Activated CD8-positive, alpha-beta memory T cell treated with anti-CD3 and anti-CD28 coated beads, Interleukin-2, amount 50 U/mL, for 4 hours (primary cell): Measurements from ENCODE around the gene KRT2.
A peak's percentile ranks its signal among the peaks of the same experiment; 100 is the strongest.

Experiments used
- DNase-seq: peaks from one replicate; pipeline ENCODE4 v3.0.0-alpha.2; 2020

The KRT2 gene

DNA sequence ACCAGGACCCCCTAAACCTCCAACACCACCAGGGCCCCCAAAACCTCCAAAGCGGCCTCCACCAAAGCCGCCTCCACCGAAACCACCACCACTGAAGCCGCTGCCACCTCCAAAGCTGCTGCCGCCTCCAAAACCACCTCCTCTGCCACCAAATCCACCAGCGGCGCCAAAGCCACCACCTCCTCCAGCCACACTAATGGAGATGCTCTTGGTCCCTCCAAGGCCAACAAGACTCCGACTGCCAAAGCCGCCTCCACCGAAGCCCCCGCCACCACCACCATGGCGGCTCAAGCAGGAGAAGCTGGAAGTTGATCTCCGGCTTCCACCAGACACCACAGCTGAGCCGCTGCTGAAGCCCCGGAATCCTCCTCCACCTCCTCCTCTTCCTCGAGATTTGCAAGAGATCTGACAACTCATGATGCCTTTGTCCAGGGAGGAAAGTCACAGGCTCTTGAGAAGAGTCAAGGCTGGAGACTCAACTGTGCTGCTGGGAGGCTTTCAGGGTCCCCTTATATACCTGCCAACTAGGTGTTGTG lies at the start of gene KRT2:
KRT2 (minus strand) TSS at position 486 of the 536 bp plus-strand sequence; CDS start at position 417, 69 bp downstream.
- no peak for DNase-seq

DNA sequence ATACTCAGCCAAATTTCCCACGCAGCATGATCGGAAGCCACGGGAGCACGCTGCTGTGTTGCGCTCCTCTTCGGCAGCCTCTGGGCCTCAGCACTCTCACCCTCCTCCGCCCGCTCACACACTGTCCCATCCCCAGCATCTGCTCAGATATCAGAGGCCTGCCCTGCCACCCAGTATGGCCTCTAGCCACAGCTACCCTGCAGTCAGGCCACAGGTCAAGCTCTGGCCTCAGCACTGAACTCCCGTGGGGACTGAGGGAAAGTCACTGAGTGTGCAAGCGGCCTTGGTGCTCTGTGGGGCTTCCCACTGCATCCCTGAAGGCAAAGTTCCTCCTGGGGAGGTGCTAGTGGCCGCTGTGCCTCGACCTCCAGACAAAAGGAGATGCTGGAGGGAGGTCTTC lies 49.3 kb upstream of the KRT2 start:
- DNase-seq, result no peak

DNA sequence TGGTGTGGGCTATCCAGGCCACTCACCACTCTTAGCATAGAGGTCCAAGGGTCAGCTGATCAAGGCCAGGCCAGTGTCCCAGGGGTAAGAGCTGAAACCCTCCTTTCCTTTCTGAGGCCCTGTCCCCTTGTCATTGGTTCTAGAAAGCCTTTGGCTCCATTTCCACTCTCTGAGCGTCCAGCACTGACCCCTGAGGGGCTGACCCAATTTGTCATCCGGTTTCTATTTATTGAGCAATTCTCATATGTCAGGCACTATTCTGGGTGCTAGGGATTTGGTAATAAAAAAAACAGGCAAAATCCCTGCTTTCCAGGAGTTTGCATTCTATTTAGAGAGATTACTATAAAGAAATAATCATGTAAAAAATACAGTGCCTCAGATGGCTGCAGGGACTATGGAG lies 47.9 kb upstream of the KRT2 start:
- DNase-seq, result no peak

DNA sequence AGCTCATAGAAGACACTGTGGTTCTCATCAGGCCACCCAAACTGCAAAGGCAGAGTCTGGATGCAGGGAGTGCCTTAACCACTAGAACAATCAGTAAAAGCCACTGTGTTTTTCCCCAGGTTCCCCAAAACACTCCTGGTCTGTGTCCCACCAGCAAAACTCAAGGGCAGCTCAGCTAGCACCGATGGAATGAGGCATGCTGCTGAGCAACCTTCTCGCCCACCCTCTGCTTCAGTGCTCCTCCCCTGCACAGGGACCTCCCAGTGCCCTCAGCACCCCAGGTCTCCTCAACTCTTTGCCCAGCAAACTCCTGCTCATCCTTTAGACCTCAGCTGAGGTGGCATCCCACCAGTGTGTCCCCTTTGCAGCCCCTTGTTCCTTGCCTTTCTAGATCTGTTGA lies 47.4 kb upstream of the KRT2 start:
- DNase-seq, result no peak

DNA sequence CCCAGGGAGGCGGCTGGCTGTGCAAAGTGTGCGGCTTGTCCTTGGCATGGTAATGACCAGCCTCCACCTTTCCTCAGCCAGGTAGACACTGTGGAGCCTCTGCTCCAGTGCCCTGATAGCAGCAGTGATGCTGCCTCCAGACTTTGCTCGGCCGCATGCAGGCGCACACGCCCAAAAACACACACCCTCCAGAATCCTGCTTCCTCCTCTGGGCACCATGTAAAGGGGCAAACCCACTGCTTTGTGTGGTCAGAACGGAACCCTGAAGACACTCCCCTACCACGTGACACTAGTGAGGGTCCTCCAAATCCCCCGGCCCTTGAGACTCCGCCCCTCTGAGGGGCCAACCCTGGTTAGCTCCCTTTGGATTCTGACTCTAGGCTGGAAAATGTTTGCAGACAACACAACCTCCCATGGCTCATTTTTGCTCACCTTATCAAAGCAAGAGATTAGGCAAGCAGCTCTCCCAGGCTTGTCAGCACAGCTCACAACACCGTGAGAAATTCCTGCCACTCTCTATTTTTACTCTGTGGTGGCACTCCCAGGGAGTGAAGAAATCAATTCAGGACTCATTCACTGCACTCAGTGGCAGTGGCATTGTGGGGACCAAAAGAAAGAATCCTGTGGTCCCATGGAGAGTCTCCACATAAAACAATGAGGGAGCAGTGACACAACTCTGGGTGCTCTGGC lies 46.8 kb upstream of the KRT2 start:
- no peak for DNase-seq

DNA sequence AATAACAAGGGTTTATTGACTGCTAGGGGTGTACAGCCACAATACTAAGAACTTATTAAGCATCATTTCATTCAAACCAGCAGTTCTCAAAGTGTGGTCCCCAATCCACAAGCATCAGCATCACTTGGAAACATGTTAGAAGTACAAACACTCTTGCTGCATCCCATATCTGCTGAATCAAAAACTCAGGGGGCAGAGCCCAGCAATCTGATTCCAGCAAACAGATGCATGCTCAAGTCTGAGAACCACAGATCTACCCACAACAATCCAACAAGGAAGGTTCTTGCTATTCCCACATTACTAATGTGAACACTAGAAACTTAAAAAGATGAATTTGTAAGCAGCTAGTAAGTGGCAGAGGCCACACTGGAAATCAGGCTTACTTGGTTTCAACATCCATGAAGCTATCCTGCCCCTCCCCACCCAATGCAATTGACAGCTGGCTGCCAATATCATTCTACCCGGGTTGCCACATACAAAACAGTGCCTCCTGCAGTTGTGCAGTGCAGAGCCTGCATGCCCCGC lies 45.1 kb upstream of the KRT2 start:
- DNase-seq, result no peak

DNA sequence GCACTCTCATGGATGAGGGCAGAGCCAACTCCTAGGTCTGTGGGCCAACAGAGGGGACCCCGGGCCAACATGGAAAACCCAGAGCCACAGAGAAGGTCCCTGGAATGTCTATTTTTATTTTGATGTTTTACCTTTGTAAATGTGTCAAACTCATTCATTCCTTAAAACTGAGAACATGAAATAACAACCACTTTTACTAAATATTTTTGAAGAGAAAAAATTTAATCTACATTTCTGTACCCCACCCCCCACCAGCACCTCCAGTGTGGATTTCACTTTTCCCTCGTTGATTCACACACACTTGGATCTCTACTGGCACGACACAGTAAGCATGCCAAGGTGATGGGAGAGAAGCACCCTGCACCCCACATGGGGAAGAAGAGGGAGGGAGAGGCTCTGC lies 44.6 kb upstream of the KRT2 start:
- DNase-seq, result no peak

DNA sequence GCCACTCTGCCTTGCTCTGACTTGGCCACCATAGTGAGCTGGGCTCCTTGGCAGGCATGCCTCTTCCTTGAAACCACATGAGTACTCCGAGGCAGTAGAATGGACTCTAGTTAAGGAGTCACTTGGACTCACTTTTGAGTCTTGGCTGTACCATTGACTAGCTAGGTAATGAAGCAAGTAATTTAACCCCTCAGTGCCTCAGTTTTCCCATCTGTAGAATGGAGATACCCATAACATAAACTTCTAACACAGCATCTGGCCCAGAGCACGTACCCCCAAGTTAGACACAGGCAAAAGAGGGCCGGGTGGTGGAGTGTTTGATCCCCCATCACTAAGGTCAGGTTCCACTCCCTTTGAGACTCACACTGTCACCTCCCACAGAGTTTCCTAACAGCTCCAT lies 43.0 kb upstream of the KRT2 start:
- no peak for DNase-seq

DNA sequence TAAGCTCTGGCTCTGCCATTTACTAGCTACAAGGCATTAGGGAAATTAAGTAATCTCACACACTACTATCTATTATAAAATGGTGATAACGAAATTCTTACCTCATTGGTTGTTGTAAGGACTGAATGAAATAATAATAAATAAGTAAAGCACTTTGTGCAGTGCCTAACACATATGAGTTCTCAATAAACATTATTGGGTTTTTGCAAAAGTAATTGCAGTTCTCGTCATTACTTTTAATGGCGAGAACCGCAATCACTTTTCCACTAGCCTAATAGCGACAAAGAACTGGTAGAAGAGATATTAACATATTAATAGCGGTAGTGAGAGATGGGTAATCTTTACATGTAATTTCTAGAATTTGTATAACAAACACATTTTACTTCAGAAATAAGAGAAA lies 42.1 kb upstream of the KRT2 start:
- DNase-seq, result no peak

DNA sequence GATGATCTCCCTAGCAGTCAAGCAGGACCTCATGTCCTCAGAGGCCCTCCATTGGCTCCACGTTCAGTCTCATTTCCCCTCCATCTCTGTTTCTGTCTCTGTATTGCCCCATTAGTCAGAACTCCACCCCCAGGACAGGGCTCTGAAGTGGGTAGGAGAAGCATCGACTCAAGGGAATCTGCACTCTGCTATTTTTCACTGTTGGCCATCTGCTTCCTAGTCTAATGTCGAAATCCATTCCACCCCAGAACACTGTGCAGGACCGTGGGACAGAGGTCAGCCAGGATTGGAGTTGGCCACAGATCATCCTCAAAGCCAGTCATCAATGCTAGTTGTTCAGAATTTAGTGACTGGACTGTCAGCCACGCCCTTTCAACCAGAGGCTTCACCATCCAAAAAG lies 41.2 kb upstream of the KRT2 start:
- DNase-seq, result no peak

DNA sequence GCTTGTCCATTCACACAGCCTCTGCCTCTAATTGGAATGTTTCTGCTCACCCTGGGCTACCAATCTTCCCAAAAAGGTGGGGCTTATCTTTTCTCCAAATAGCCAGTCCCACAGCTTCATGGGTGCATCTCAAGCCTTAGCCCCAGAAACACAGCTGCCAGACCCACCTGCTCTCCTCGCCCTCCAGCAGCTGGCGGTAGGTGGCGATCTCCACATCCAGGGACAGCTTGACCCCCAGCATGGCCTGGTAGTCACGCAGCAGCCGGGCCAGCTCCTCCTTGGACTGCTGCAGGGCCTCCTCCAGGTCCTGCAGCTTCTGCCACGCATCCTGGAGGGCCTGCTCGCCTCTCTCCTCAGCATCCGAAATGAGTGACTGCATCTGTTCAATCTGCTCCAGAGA lies 40.2 kb upstream of the KRT2 start:
- DNase-seq, result no peak

DNA sequence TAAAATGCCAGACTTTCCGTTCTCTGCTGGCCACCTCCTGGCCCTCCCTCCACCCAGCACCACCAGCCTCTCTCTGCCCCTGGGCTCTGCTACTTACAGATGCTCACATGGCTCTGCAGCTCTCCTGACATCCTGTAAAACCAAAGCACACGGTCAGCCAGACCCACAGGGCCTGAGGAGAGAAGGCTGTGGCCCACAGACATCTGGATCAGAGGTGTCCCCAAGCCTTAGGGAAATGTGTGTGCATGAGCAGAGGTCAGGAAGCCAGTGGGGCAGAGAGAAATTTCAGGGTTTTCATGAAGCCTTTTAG lies 39.8 kb upstream of the KRT2 start:
- no peak for DNase-seq

DNA sequence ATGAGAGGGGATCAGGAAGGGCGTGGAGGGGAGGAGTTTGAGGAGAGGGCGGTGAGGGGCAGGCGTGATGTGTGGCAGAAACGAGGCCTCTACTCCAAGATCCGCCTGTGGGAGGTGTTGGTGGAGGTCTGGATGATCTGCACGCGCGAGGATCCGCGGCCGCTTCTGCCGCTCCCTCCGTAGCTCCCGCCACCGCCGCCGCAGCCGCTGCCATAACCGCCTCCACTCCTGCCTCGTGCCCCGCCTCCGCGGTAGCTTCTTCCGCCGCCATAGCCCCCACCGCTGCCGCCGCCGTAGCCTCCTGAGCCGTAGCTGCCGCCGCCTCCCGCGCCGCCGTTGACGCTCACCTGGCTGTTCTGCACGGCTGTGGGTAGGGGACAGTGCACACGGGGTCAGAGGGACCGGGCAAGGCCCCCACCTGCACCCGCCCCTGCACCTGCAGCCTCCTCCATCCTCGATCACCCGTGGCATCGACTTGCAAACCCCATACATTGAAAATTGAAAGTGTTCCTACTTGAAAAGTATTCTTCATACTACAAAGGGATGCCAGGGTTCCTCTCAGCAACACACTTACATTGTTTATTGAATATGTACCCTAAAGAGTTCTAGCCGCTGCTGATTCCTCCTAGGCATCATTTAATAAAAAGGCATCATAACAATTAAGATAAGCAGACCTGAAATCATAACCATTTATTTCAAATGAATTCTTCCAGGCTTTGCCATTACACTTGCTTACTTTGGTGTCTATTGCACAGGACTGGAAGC lies 39.2 kb upstream of the KRT2 start:
- DNase-seq, result peak; percentile 63

DNA sequence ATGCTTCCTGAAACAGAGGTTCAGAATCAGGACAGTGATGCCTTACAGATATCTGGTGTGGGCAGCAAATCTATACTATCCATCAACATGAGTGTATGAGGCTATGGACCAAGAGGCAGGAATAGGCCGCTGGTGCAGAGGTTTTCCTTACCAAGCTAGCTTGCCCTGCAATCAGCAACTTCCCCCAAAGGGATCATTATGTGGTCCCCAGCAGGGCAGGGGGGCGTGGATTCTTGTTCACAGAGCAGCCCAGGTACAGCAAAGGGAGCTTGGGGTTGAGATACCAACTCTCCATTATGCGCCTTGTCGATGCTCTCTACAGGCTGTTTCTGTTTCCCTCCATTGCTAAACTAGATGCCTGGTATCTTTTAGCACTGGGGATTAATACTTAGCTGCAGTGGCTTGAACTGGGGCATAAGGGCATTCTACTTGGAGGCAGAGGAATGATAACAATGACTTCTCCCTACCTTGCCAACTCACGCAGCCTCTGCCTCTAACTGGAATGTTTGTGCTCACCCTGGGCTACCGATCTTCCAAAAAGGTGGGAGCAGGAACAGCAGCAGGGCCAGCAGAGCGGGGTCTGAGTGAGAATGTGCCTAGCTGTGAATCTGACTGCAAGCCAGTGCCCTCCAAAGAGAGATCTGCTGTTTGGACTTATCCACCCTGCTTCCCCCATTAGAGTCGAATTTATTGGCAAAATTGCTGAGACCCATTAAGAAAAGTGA lies 38.5 kb upstream of the KRT2 start:
- DNase-seq, result no peak

DNA sequence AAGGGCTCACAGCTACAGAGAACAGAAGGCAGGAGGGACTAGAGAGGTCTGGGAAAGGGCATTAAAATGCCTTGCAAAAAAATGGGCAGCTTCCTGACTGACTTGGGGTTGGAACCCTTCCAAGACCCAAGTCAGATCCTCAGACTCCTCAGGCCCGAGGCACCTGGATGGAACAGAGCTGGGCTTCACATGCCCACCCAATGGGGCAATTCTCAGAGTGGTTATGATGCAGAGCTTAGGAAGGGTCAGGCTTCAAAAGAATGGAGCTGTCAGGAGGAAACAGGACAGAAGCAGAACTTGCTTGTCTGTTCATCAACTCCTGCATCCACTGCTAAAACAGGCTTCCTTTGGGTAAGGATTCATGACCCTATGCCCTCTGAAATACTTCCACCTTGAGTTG lies 37.9 kb upstream of the KRT2 start:
- DNase-seq, result no peak

DNA sequence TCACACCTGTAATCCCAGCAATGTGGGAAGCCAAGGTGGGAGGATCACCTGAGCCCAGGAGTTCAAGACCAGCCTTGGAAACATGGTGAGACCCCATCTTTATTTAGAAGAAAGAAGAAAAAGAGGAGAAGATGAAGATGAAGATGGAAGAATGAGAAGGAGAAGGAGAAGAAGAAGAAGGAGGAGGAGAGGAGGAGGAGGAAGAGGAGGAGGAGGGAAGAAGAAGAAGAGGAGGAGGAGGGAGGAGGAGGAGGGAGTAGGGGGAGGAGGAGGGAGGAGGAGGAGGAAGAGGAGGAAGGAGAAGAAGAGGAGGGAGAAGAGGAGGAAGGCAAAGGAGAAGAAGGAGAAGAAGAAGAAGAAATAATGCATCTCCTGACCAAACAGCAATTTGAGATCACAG lies 37.2 kb upstream of the KRT2 start:
- no peak for DNase-seq

DNA sequence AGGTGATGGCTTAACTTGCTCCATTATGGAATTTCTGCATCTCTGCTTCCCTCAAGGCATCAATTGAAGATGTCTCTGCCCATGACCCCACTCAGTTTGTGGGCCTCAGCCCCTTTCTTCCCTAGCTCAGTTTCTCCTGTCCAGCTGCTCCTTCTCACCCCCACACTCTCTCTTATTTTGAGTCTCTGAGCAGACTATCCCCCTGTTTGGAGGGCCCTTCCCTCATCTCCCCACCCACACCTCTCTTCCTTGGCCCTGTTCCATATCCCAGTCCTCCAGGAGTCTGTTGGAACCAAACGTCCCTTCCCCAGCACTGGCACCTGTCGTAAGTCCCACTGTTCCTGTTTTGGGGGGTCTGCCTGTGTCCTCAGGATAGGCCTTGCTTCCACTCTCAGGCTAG lies 36.5 kb upstream of the KRT2 start:
- DNase-seq, result no peak

DNA sequence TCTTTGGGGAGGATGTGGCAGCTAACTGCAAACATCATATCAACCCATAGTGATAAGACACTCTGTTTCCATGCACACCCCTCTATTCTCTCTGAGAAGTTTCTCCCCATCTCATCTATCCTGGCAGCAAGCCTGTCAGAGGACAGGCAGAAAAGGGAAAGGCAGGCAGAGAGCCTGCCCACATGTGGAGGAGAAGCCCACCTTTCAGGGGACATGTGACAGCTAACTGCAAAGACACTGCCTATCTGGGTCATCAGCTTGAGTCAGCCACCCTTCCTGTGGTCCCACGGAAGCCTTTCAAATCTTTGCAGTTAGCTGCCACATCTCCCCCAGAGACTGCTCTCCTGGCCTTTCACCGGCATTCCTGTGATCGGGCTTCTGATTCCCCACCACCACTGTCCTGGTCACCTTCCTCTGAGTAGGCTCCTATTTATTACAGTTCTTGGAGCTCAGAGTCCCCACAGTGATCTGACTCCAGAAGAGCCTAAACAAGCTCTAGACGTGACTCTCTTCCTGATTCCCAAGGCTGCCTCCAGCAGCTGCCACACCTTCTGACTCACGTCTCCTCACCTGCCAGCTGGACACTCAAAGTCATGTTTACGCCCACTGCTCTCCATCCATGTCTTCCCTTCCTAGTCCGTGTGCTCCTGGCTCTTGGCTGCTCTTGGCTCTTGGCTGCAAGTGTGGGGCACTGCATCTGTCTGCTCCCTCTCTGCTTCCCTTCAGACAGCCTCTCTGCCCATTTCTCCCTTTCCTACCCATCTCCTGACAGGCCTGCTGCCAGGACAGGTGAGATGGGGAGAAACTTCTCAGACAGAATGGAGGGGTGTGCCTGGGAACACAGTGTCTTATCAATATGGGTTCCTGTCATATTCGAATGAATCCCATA lies 35.7 kb upstream of the KRT2 start:
- DNase-seq, result no peak

DNA sequence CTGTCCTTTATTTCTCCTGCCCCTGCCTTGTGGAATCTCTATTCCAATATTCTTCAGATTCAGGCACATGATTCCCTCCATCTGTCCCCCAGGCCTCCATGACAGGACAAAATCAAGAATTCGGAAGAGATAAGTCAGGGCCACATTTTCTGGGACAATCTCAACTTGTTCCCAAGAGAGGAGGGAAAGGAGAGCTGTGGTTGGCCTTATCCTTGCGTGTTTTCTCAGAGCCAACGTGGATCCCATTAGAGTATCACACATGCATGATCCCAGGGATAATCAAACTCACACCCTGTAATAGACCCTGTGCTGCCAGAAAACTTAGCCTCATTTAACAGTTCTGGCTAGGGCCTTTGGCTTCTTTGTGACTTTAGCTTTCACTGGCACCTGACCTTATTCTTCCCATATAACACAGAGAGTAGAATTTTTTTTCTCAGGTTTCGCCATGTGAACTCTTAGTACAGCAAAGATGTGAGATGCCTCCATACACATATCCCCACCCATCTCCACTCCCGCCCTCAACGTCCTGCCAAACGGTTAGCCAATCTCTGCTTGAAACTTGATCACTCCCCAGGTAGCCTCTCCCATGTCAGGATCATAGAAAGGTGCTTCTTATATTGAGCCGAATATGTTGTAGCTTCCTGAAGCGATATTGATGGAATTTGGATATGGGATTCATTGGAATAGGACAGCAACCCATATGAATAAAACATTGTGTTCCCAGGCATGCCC lies 34.9 kb upstream of the KRT2 start:
- no peak for DNase-seq

DNA sequence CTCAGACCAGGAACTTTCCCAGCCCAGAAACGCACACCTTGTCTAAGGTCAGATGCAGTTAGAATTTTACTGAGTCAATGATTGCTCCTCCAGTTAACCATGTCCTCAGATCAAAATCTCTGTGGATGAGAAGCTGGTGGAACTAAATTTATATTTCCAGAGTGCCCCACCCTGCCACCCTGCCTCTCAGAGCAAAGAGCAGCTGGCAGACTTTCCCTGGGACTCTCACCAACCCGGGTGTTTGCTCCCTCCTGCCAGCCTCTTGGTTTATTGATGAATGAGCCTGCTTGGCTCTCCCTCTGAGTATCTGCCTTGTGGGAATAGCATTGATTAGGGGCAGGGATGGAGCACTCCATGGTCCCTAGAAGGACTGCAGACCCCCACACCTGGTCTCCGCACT lies 34.1 kb upstream of the KRT2 start:
- DNase-seq, result no peak

DNA sequence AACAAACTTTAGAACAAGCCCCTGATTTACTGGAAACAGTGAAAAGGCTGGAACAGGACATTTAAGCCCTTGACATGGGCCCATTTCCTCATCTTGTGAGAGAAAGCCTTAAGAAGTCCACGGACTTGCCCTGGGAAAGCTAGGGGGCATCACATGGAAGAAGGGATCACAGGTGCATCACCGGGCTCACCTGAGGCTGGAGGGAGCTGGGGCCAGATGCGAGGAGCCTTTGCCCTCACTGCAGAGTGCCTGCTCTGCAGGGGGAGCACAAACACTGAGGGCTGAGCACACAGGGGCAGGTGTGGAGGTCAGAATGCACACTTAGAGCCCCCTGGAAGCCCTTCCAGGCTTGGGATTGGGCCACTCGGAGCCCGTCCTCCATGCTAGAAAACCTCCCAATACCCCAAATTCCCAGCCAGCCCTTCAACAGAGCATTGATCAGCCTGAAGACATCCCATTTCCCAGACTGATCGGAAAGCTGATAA lies 33.4 kb upstream of the KRT2 start:
- DNase-seq, result no peak

DNA sequence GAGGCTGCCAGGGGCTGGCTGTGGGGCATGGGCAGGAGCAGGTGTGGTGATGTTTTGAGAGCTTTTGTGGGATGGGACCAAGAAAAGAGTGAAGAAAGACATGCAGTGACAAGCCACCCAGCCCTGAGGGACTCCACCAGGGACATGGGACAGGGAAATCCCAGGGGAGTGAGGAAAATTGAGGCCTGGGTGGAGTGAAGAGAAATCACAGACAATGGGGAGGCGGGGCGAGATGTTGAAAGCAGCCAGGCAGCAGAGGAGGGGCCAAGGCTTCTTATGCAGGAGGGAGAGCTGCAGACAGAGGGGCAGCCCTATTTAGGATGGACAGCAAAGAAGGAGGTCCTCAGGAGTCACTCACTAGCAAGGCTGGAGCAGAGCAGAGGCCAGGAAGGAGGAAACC lies 32.4 kb upstream of the KRT2 start:
- no peak for DNase-seq
